NCI-H2171 treated with DMSO at 0.1 percent for 48 hours (cell line): Measurements from ENCODE around the gene CTU2.
A peak's percentile ranks its signal among the peaks of the same experiment; 100 is the strongest.

Experiments used
- DNase-seq: peaks from one replicate; lab custom pipeline; 2025; lab: John Stamatoyannopoulos, UW

Gene CTU2

GRCh38 chr16:88730632-88731607, 24.6 kb downstream of the CTU2 start:
- DNase-seq: peak; percentile 49

GRCh38 chr16:88731699-88732098, 25.4 kb downstream of the CTU2 start:
- no peak for DNase-seq

- peak; percentile 69 for DNase-seq
Measured at GRCh38 chr16:88732172-88732960, 26.1 kb downstream of the CTU2 start.

- no peak for DNase-seq
Measured at GRCh38 chr16:88732961-88733294, 26.6 kb downstream of the CTU2 start.

- peak; percentile 43 for DNase-seq
Measured at GRCh38 chr16:88733630-88734360, 27.5 kb downstream of the CTU2 start.

GRCh38 chr16:88734361-88734728, 28.0 kb downstream of the CTU2 start:
- no peak for DNase-seq

- DNase-seq: no peak
Measured at GRCh38 chr16:88735121-88735520, 28.8 kb downstream of the CTU2 start.

- DNase-seq: no peak
Measured at GRCh38 chr16:88735616-88736015, 29.3 kb downstream of the CTU2 start.

- no peak for DNase-seq
Measured at GRCh38 chr16:88736088-88736487, 29.8 kb downstream of the CTU2 start.

GRCh38 chr16:88736496-88736895, 30.2 kb downstream of the CTU2 start:
- no peak for DNase-seq

- peak; percentile 70 for DNase-seq
Measured at GRCh38 chr16:88737298-88738150, 31.2 kb downstream of the CTU2 start.

- DNase-seq: no peak
Measured at GRCh38 chr16:88738151-88739084, 32.1 kb downstream of the CTU2 start.

- DNase-seq: no peak
Measured at GRCh38 chr16:88739139-88739976, 33.1 kb downstream of the CTU2 start.

- DNase-seq: no peak
Measured at GRCh38 chr16:88739977-88740726, 33.8 kb downstream of the CTU2 start.

- no peak for DNase-seq
Measured at GRCh38 chr16:88740727-88741055, 34.4 kb downstream of the CTU2 start.

- DNase-seq: no peak
Measured at GRCh38 chr16:88741368-88741767, 35.1 kb downstream of the CTU2 start.

- DNase-seq: no peak
Measured at GRCh38 chr16:88742896-88743605, 36.7 kb downstream of the CTU2 start.
